Thymus (tissue), 11 donors: ENCODE measurements around the gene ARHGAP44. TPM values are rescaled to one million over a fixed set of nuclear protein-coding genes. Genes with fewer than 3 reads are reported as not detected.

Source experiments
- DNase-seq, 9 donors: peaks; one replicate each; pipeline ENCODE4 v3.0.0-alpha.2; 2013; ENCODE audit warnings: low spot score in 9 of 9, low read depth in 6 of 9, missing footprints in 1 of 9
- H3K27ac ChIP-seq, 2 donors: one replicate each; pipeline ENCODE4 v1.5.1; 2013; ENCODE audit warnings: control low read depth in 1 of 2, low read depth in 1 of 2, low read length in 1 of 2, mild to moderate bottlenecking in 1 of 2, moderate library complexity in 1 of 2
- H3K27me3 ChIP-seq, 2 donors: one replicate each; pipeline ENCODE4 v1.5.1; 2013; ENCODE audit warnings: low read length in 1 of 2; ENCODE audit not compliant: control insufficient read depth in 2 of 2, insufficient read depth in 1 of 2
- H3K36me3 ChIP-seq, 2 donors: one replicate each; pipeline ENCODE4 v1.5.1; 2013; ENCODE audit warnings: low read length in 1 of 2, mild to moderate bottlenecking in 1 of 2, moderate library complexity in 1 of 2; ENCODE audit not compliant: control insufficient read depth in 2 of 2, insufficient read depth in 2 of 2
- H3K4me1 ChIP-seq, 2 donors: one replicate each; pipeline ENCODE4 v1.5.1; 2013; ENCODE audit warnings: low read length in 2 of 2; ENCODE audit not compliant: control insufficient read depth in 2 of 2, insufficient read depth in 2 of 2
- H3K4me3 ChIP-seq, 2 donors: one replicate each; pipeline ENCODE4 v1.5.1; 2013; ENCODE audit warnings: low read length in 2 of 2, control low read depth in 1 of 2, mild to moderate bottlenecking in 1 of 2
- H3K9me3 ChIP-seq, 2 donors: one replicate each; pipeline ENCODE4 v1.5.1; 2013; ENCODE audit warnings: low read length in 1 of 2, mild to moderate bottlenecking in 1 of 2; ENCODE audit not compliant: control insufficient read depth in 2 of 2, insufficient read depth in 1 of 2
- WGBS: extraction: QIAGEN DNeasy Blood & Tissue Kit; methylation state at CpG from one replicate; pipeline ENCODE4 v1.1.7; 2013; 5-methylcytosine and 5-hydroxymethylcytosine counted together
- polyA plus RNA-seq: library from polyadenylated mRNA; stranded (reverse); fragments of 200-250 nt; gene quantifications from one replicate; pipeline ENCODE4 v1.2.3, GENCODE V29; 2013
- total RNA-seq: library from RNA; stranded (reverse); fragments of 120-200 nt; gene quantifications from one replicate; pipeline ENCODE4 v1.2.4, GENCODE V29; 2013
- donor health status: healthy.

Gene ARHGAP44
- total and polyA plus RNA-seq, 2 donors, result 0.61 to 2.2 TPM

DNA sequence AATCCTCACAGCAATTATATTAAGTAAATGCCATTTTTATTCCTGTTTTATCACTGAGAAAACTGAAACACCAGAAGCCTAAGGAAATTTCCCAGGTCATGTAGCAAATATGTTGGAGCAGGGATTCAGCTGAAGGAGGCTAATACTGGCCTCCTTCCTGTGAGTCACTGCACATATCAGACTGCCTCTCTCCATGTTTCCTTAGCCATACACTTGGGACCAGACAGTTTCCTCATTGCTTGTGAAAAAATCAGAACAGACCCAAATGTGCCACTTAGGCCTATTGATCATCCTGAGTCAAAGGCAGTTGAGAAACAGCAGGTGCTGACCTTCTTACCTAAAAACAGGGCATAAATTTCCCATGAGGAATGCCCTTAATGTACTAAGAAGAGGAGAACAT is 247.5 kb downstream of the ARHGAP44 start:
- Histone ChIP-seq H3K27me3 (no peaks in the 10 kb centered on the region), H3K9me3 (no peaks in the 10 kb centered on the region), H3K27ac (no peak overlapping the region), H3K4me3 (no peak overlapping the region), H3K4me1 (no peaks in the 10 kb centered on the region), H3K36me3 (no peaks in the 10 kb centered on the region)
- no peak for DNase-seq

DNA sequence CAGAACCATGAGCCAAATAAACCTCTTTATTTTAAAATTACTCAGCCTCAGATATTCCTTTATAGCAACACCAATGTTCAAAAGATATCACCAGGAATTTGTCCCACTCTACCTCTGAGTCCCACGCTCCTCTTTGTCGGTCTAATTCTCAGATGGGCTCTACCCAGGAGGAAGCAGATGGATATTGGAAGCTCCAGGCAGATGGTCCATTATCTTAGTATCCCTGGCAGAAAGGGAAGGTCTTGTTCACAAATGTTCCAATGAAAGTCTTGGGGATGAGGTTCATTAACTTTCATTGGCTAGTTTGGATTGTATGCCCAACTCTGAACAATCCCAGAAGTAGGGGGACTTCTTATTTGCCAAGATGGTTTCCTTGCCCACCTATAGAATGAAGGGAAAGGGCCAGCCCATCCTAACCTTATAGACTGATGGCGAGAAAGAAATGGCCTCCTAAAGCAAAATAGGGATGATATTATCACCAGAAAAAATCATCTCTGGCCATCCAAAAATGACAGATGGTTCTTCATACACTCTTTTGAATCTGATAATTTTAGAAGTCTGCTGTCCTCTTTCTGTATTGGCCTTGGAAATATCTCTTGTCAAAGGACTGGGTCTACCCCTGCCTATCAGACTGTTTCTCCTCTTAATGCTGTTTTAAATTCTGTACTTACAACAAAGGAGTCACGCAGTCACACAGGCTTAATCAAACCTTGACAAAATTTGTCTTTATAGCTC is 249.8 kb downstream of the ARHGAP44 start:
- Histone ChIP-seq H3K4me1 (no peaks in the 10 kb centered on the region), H3K9me3 (no peaks in the 10 kb centered on the region), H3K4me3 (no peak overlapping the region), H3K27me3 (no peaks in the 10 kb centered on the region), H3K27ac (no peak overlapping the region), H3K36me3 (no peaks in the 10 kb centered on the region)
- 96% methylated on average over 4 of the region's 4 CpGs for WGBS
- no peak for DNase-seq

Other genes with a start within 250 kb of the ARHGAP44 start
- 0.05 TPM for gene MYOCD, start 123.6 kb upstream of the ARHGAP44 start, total RNA-seq
- gene MYOCD, start 123.6 kb upstream of the ARHGAP44 start, polyA plus RNA-seq, result 0.80 TPM
- gene ELAC2, start 228.5 kb downstream of the ARHGAP44 start, total RNA-seq, result 40.8 TPM
- gene ELAC2, start 228.5 kb downstream of the ARHGAP44 start, polyA plus RNA-seq, result 28.3 TPM